T-helper 1 cell treated with Interleukin-12 subunit alpha and Interleukin-12 subunit beta and Interleukin-4 antibody, amounts not matched to agents 30 ng/mL and 1 ng/mL, for 36 hours (primary cell): ENCODE measurements around the gene TRAK1. TPM values are rescaled to one million over a fixed set of nuclear protein-coding genes. Genes with fewer than 3 reads are reported as not detected.

Experiments
- intact Hi-C: fragments of 100-400 bp; cut with micrococcal nuclease; formaldehyde crosslinking; loops from one replicate; pipeline ENCODE4 v1.15.1; 2024
- total RNA-seq: library from RNA; stranded (reverse); gene quantifications from 2 replicates; pipeline ENCODE4 v1.2.3, GENCODE V29; 2022

Gene TRAK1
- total RNA-seq, 1 donor from 2014 or later, result 22.2 TPM

DNA sequence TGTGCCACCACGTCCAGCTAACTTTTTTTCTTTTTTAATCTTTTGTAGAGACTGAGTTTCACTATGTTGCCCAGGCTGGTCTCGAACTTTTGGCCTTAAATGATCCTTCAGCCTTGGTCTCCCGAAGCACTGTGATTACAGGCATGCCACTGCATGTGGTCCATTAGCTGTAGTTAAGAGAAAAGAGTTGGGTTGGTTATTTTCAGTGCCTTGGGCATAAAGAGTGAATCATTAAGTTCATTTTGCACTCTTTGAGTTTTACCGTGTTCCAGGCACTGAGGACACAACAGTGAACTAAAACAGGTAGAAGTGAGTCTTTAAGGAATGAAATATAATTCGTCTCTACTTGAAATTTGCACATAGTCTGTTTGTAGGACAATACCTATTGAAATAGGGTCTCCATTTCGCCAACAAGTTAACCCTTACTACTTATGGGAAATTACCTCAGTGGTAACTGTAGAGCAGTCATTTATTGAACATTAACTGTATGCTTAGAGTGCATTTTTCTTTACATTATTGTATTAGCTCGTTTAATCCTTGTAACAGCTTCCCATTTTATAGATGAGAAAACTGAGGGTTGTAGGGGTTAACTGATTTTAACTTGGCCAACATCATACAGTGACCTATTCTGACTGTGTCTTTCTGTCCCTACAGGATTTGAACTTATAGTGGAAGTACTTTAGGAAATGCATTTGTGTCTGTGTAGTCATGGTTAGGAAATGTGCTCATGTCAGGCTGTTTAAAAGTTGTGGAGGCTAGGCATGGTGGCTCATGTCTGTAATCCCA, 22.7 kb upstream of the TRAK1 start:
- intact Hi-C loops, result no loop called here

DNA sequence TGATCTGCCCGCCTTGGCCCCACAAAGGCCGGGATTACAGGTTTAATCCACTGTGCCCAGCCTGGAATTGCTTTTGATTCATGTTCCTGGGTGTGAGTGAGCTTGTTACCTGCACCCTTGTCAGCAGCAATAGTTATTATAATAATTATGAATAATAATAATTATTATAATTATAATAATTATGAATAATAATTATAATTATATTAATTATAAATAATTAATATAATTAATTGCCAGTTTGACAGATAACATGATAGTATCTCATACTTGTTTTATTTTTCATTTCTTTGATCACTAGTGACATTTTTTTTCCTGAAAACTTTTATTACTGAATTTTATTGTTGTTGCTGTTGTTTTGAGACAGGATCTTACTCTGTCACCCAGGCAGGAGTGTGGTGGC, 21.1 kb upstream of the TRAK1 start:
- intact Hi-C loops, result no loop called here

DNA sequence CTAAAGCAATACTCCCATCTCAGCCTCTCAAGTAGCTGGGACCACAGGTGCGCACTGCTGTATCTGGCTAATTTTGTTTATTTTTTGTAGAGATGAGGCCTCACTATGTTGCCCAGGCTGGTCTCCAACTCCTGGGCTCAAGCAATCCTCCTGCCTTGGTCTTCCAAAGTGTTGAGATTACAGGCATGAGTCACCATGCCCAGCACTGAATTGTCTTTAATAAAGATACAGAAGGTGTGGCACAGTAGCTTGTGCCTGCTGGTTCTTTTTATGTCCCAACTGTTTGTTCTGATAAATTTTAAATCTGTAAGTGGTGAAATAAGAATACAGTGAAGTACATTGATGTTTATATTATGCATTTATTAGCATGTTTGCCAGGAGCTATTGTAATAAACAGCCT, 20.6 kb upstream of the TRAK1 start:
- intact Hi-C loops, result no loop called here

DNA sequence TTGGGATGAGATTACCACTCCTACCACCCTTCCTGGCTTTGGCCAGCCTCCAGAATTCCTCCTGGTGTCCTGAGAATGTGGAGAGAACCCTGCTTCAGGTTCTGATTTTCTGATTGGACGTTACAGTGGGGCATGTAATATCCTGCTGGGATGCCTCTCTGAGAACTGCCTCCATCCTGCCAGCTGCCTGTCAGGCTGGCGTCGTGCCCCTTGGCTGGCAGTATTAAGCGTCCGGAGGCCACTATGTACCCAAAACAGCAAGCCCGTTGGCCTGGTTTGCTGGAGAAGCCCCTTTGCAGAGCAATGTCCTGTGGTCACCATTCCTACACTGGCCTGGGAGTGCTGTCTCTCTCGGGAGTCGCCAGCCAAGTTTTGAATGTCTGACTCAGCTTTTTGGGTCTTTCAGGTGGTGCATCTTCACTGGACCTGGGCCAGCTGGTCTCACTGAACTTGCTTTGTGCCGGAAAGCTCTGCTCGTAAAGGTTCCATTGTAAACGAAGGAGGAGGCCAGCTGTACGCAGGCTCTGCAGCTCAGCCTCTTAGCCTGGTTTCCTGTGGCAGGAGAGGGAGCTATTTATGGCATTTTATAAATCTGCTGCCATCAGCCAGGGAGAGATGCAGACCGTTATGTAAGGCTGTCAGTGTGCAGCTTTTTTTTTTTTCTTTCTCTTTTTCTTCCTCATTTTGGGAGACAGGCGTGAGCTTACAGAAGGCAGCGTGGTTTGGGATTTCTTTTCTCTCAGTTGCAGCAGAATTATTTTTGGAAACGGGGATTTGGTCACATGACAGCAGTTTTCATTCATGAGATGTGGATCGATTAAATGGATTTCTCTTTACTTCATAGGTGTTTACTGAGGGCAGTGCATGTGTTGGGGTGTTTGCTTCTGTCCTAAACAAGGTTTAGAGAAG, 19.0 kb upstream of the TRAK1 start:
- intact Hi-C loops, result no loop called here

DNA sequence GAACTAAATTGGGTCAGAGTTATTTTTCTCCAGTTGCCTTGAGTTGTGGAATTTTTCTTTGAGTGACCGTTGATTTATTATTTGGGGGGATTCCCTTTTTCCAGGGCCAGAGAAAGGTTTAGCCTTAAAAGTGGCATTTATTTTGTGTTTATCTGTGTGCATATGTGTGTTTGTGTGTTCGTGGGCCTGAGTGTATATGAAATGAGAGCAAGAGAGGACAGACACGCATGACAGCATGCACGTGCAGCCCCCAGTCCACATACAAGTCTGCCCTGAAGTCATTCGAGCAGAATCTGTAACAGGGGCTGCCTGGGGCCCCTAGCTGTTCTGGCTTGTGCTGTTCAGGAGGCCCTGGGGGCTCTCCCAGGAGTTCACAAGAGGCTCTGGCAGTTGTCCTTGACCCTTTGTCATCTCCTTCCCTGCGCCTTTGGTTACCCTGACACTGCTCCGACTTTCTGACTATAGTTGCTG, 18.3 kb upstream of the TRAK1 start:
- intact Hi-C loops, result no loop called here

DNA sequence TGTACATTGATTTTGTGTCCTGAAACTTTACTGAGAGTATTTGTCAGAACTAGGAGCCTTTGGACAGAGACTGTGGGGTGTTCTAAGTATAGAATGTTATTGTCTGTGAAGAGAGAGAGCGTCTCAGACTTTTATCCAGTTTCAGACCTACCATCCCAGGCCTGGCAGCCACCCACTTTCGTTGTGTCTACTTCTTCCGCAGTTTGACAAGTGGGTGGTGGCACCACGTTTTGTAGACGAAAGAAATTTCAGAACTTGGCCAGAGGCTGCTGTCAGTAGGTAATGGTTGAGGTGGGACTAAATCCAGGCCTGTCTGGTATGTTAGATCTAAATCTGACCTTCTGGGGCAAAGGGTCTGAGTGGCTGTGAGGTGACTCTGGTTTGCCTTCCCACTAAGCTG, 13.4 kb upstream of the TRAK1 start:
- intact Hi-C loops, result no loop called here

DNA sequence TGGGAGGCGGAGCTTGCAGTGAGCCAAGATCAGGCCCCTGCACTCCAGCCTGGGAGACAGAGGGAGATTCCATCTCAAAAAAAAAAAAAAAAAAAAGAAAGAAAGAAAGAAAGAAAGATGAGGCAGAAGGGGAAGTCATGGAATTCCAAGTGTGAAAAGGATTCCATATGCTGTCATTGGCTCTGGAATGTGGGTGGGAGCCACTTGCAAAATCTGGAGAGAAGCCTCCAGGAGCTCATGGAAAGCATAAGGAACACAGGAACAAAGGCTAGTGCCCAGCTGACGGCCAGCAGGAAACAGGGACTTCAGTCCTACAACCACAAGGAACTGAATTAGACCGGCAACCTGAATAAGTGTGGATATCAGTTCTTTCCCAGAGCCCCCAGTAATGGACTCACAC, 12.5 kb upstream of the TRAK1 start:
- intact Hi-C loops, result no loop called here

DNA sequence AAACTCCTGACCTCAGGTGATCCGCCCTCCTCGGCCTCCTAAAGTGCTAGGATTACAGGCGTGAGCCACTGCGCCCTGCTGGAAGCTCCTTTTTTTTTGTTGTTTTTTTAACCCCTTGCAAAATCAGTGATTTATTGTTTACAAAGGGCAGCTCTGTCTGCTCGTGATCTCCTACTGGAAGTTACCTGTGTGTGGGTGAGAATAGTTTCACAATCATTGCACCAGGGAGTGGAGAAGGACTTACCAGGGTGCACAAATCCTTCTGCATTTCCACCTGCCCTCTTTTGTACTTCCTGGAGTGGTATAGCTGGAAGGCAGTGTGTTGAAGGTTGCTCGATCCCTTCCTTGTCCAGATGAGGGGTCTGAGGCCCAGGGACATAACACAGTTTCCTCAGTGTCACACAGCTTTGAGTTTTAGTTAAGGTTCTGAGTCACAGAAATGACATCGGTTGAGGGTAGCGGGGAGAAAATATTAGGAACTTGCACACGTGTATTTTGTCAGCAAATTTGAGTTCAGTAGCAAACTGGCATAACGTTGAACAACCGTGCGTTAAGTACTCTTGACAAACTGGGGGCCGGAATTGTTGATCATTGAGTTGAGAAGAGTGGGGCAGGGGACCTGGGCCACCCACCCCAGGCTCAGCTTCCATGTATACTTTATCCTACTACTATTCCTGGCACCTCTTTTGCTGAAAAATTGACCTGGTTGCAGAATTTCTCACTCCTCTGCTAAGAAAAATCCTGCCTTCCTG, 11.3 kb upstream of the TRAK1 start:
- intact Hi-C loops, result no loop called here

DNA sequence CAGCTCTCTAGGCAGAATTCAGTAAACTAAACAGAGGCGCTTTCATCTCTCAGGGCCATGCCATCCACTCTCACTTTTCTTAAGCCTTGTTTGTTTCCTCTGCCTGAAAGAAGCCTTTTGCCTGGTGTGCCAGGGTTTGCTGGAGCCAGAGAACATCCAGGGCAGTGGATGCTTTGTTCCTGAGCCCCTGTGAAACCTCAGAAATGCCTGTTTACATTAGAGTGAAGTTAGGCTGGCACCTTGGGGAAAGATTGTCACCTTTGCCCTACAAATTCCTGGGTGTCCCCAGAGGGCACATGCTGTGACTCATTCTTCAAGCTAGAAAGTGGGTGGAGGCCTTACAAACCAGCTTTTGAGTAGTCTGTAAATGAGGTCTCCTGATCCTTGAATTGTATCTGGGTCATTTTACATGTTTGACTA, 10.7 kb upstream of the TRAK1 start:
- intact Hi-C loops, result no loop called here

DNA sequence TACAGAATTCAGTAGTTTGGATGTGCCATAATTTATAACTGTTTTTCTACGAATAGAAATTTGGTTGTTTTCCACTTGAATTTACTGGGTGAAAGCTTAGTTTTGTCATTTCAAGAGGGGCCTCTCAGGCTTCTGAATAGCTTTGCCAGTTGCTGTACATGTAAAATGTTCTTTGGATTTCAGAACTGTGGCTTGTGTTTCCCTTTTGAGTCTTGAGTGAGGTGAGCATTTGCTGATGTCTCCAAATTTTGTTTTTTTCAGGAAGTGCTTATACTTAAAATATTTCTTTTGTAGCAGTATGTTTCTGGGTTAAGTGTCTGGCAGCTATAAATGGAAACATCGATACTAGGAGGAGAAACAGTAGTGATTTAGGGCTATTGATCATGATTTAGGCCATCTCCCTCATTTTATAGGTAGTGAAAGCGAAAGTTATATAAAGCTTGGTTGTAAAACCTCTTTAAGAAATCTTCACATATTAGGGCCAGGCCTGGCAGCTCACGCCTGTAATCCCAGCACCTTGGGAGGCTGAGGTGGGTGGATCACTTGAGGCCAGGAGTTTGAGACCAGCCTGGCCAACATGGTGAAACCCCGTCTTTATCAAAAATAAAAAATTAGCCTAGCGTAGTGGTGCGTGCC, 9.2 kb upstream of the TRAK1 start:
- intact Hi-C loops, result loop anchor here (1.0 to 2.0 kb wide), 2 partner anchors 69 to 120 kb away; partner anchors contain the start of gene ULK4

DNA sequence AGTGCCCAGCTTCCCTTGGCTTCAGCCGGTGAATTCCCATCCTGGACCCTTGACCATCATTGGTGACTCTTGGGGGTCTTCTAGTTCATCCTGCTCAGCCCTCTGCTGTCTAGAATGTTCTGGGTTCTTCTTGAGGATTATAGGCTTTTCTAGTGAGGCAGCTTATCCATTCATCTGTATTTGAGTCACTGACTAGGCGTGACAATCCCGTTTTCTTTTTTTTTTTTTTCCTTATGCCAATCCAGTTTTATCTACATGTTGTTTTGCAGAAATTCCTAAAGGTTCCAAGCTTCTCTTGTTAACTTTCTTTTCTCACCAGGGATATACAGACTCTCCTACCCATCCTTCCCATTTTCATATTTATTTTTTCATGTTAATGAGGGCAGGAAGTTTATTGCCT, 6.6 kb upstream of the TRAK1 start:
- intact Hi-C loops, result no loop called here

DNA sequence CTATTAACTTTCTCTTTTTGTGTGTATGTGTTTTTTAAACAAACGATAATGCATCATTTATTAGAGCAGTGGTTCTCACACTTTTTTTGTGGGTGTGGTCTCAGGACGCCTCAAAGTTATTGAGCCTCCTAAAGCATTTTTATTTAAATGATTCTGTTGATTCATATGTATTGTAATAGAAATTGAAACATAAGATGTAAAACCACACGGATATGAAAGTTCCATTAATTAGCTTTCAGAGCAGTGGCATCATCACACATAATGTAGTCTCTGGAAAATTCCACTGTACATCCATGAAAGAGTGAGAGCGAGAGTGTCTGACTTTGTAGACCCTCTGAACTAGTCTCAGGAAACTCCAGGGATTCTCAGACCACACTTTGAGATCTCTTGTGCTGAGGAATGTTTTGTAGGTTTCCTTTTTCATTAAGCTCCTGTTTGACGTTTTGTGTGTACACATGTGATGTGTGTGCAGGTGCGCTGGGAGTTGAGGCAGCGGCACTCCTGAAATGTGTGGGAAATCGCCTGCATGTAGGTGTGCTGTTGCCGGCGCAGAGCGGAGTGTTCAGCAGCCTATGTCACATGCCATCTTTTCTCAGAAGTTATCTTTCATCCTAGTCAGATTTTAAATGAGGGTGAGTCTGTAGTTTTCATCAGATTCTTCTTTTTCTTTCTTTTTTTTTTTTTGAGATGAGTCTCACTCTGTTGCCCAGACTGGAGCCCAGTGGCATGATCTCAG, 5.3 kb upstream of the TRAK1 start:
- intact Hi-C loops, result no loop called here

DNA sequence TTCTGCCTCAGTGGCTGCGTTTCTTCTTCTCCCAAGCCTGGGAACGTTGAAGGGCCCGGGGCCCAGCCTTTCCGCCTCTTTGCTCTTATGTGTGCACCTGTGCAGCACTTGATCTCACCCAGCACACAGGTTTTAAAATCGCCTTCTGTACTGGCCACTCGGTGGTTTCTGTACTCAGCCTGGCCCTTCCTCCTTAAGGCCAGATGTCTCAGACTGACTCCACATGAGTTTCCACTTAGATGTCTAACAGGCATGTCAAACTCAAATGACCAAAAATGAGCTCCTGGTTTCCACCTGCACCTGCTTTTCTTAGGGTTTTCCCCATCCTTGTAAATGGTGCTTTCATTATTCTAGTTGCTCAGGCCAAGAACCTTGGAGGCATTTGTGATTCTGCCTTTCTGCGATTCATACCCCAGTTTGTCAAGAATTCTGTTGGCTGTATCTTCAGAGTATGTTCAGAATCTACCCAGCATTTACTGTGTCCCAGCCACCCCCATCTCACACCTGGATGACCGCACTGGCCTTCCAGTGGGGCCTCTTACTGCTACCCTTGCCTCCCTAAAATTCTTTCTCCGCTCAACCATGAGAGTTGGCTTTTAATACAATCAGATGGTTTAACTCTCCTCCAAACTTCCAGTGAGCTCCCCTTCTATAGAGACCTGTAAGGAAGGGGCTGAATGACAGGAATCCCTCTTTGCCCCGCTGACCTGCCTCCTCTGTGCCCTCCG, 2.2 kb upstream of the TRAK1 start:
- intact Hi-C loops, result no loop called here

DNA sequence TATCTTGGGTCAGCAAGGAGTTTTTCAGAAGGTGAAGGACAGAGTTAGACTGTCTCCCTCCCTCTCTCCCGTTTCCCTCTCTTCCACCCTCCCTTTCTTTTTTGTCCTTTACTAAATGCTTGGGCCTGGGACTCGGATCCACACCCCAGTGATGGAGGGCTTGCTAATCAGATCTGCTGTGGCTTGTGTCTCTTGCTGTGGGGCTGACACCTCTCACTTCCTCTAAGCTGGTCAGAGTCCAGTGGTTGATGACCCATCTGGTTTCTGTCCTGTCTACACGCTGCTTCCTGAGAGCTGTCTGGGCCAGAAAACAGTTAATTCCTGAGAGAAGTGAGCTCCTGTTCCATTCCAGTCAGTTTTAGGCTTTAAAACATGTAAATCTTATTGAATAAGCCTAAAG, 849 bp downstream of the TRAK1 start:
- intact Hi-C loops, result loop anchor here (10.0 kb wide), 1 partner anchor 887 kb away; no protein-coding TSS in a partner anchor

DNA sequence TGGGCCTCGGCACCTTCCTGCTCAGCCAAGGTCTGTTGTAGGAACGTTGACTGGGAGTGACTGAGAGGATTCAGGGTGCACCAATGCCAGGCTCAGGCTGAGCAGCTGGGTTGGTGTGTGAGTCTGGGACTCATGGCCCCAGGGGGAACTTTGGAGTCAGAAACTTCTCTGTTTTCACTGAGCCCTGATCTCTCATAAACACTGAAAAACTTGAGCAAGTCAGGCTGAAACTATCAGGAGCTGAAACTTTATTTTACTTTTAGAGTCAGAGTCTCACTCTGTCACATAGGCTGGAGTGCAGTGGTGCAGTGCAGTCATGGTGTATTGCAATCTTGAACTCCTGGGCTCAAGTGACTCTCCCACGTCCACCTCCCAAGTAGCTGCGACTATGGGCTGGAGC, 3.0 kb downstream of the TRAK1 start:
- intact Hi-C loops, result loop anchor here (10.0 kb wide), 1 partner anchor 889 kb away; no protein-coding TSS in a partner anchor

DNA sequence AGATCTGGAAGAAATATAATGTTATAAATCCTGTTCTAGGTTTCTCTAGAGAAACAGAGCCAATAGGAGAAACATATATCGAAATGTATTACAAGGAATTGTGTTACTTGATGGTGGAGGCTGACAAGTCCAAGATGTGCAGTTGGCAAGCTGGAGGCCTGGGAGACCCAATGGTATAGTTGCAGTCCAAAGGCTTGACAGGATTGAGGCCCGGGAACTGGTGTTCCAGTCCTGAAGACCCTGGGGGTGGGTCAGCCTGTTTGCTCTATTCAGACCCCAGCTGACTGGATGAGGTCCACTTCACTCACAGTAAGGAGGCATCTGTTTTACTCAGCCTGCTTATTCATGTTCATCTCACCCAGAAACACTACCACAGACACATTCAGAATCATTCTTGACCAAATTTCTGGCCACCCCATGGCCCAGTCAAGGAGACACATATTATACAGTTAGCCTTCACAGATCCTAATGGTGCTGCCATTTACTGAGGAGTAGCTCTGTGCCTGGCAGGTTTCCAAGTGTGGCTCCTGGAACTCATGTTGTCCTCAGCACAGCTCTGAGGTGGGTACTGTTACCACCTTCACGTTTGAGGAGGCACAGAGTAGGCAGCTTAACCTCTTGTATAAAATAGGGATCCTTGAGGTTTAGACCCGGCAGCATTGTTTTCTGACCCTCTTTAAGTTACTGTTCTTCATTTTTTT, 3.7 kb downstream of the TRAK1 start:
- intact Hi-C loops, result loop anchor here (10.0 kb wide), 1 partner anchor 890 kb away; no protein-coding TSS in a partner anchor

DNA sequence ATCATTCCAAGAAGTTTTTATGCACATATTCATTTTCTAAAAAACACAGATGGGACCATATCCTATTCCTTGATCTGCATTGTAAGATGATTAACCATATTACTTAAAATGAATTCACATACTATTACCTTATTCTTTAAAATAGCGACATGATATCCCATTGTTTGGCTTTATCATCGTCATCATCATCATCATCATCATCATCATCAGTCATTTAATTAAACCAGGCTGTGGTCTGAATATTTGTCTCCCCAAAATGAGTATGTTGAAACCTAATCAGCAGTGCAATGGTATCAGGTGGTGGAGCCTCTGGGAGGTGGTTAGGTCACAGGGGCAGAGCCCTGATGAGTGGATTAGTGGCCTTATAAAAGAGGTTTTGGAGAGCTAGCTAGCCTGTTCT, 4.4 kb downstream of the TRAK1 start:
- intact Hi-C loops, result loop anchor here (10.0 kb wide), 1 partner anchor 891 kb away; no protein-coding TSS in a partner anchor

DNA sequence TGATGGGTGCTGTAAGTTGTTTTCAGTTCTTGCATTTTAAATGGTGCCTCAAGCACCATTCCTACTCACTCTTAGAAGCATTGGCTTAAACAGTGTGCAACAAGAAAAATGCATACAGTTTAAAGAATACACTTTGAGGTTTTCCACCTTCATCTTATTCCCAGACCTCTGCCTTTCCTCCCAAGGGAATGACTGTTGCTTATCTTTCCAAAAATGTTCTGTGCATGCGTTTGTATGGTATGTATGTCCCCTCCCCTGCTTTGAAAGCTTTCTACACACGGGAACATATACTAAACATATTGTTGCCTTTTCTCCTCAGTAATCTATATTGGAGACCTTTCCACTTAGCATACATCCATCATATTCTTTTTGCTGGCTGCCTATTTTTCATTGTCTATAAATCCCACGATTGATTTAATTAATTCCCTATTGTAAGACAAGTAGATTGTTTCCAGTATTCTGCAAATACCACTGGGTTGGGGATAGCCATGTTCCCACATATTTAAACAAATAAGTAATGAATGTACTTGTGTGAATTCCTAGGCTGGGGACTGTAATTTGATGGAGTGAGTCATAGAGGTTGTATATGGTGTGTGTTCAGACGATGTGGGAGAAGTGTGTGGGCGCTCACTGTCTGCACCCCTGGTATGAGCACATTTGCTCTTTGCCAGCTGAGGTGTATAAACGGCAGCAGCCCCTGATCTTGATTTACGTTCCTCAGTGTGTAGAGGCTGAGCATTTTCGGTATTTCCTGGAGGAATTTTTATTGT, 5.8 kb downstream of the TRAK1 start:
- intact Hi-C loops, result loop anchor here (10.0 kb wide), 1 partner anchor 892 kb away; no protein-coding TSS in a partner anchor
